GM20000 (cell line): Measurements from ENCODE around the gene YWHAH.

ENCODE experiments used
- DNase-seq: peaks from one replicate; pipeline ENCODE4 v3.0.0; 2012; ENCODE audit warnings: low spot score
- TF ChIP-seq, protein P1 (sequence below): IDR thresholded peaks from 2 replicates; pipeline ENCODE4 v1.5.1; 2012; ENCODE audit warnings: mild to moderate bottlenecking, control low read depth; ENCODE audit errors: extremely low read depth, missing control alignments

Gene YWHAH

DNA sequence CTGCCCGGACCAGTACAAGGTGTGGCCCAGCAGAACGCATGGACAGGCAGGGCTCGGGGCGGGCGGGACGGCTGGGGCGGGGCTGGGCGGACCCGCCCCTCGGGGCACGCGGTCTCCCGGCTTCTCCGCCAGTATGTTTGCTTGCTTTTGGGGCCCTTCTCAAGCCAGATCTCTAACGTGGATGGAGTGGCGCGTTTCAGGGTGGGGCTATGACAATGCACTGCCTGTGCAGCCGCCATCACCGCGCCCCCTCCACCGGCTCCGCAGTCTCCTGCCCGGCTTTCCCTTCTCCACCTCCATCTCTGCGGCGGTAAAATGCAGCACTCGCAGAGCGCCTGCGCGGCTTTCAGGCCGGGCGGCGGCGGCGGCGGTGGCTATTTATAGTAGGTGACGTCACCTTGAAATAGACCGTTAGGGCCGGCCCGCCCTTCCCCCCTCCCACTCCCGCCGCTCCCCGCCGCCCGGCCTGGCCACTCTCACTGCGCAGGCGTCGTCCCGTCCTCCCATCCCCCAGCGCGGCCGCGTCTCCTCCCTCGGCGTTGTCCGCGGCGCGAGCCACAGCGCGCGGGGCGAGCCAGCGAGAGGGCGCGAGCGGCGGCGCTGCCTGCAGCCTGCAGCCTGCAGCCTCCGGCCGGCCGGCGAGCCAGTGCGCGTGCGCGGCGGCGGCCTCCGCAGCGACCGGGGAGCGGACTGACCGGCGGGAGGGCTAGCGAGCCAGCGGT is at the start of gene YWHAH:
TSS of gene YWHAH (plus strand) at position 558 of the 722 bp plus-strand sequence. CDS start 199 bp downstream, outside the sequence.
- peak; percentile 99 for DNase-seq
- TF ChIP-seq, protein P1, sequence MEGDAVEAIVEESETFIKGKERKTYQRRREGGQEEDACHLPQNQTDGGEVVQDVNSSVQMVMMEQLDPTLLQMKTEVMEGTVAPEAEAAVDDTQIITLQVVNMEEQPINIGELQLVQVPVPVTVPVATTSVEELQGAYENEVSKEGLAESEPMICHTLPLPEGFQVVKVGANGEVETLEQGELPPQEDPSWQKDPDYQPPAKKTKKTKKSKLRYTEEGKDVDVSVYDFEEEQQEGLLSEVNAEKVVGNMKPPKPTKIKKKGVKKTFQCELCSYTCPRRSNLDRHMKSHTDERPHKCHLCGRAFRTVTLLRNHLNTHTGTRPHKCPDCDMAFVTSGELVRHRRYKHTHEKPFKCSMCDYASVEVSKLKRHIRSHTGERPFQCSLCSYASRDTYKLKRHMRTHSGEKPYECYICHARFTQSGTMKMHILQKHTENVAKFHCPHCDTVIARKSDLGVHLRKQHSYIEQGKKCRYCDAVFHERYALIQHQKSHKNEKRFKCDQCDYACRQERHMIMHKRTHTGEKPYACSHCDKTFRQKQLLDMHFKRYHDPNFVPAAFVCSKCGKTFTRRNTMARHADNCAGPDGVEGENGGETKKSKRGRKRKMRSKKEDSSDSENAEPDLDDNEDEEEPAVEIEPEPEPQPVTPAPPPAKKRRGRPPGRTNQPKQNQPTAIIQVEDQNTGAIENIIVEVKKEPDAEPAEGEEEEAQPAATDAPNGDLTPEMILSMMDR, result no peak

DNA sequence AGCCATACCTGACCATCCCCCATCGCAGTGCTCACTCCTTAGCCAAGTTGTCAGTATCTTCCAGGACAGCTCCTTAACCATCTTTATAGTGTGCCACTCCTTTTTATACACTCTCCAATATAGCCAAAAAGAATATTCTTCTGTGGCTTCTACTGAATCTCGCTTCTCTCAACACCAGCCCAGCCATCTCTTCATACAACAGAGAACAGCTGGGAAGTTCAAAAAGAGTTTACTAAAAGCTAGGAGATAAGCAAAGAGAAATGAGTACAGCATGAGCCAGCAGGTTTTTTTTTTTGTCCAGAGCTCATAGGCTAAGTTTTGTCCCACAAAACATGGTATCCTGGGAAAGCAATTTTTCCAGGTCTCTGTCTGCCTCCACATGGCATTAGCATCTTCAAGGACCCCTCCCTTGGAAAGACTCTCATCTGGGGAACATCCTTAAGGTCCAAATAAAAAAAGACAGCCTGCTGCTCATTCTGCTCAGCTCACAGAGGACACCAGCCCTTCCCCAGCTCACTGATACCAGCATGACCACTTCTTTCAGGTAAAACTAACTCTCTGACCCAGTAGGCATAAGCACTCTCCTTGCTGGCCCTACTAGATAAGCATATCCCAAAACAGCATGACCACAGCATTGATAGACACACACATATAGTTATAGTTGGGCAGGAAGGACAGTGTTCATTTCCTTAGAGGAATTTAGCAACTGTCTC is 48.8 kb upstream of the YWHAH start:
- no peak for DNase-seq
- TF ChIP-seq, protein P1, result no peak

DNA sequence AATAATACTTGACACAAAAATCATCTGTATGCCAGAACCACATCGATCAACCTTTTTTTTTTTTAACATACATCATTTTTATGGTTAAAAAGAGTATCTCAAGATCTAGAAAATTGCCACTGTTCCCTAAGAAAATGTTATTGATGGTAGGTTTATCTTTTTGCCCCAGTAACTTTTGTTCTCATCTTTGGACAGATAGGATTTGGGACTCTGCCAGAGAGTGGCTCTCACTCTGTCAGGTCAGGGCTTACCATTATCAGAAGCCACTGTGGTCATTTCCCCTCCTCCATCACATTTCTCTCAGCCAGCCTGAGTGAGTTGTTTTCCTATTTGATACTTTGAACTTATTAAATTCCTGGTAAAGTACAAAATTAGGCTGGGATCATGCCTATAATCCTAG is 47.9 kb upstream of the YWHAH start:
- TF ChIP-seq, protein P1, result no peak
- no peak for DNase-seq

DNA sequence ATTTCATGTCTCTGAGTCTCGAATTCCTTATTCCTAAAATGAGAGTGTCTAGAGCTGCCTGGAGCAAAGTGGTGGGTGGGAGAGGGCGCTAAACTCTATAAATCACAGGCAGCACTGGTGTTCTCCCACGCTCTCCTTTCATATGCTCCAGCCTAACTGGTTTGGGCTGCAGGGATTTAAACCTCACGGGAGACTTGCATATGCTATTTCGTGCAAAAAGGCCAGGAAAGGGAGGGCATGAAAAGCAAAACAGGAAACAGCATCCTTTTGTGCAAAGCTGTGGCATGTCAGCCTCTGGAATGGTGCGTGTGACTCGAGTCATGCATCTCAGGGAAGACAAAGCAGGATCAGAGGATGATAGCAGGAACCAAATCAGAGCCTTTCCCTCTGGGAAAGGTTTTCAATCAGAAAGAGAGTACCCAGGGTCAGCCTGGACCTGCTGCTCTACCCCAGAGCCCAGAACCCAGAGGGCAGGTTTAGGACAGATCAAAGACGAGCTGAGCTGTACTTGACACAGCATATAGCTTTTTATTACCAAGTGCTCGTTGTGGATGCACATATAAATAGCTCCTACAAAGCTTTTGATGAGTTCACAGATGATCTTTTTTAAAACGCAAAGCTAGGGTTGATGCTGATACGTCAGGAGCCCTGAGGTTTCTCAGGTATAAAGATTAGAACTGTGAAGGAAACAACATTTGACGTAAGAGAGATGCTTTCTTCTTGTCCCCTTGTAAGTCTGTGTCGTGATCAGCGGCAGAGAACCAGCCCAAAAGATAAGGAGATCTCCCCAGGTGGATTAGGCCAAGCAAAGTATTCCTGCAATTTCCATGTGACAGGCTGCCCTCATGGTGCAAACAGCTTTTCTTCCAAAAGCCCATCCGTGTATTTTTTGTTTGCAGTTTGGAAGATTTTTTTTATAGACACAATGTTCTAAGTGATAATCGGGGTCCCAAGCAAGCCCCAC is 46.2 kb upstream of the YWHAH start:
- DNase-seq, result no peak
- TF ChIP-seq, protein P1, result no peak

DNA sequence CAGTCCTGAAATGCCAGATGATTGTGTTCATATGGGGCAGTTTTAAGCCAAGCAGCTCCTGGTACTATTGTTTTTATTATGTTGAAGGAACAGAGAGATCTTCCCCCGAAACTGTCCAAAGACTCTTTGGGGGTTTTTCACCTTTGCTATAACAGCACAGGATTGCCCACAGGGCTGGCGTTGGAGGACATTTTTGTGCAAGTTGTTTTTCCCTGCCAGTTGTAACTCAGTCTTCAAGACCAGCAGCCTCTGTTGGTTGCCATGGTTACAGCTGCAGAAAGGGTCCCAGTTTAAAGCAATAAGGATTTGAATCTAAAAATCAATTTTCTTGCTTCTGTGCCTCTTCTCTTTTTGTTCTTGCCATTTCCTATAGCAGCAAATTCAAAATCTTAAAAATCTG is 45.4 kb upstream of the YWHAH start:
- DNase-seq, result no peak
- TF ChIP-seq, protein P1, result no peak

DNA sequence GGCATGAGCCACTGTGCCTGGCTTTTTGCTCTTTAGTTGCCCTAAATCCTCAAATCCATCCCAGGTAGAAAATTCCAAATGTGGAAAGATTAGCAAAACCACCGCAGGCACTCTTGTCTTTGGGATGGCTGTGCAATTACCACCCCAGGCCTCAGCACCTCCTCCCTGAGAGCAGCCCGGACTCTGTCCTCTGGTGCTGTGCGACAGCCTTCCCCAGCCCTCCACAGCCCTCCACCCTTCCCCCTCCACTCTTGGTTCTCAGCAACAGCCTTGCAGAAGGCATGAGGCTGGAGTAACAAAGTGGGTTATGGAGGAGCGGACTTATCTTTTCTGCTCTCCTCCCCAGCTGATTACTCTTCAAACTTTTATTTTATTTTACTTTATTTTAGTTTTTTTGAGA is 44.7 kb upstream of the YWHAH start:
- TF ChIP-seq, protein P1, result no peak
- no peak for DNase-seq
